BLaER1 treated with 17β-estradiol and CSF1 and Interleukin-3, amounts not matched to agents 10 nM and 100 nM (cell line): ENCODE measurements around the gene RBPJ.

Experiments
- H3K27ac ChIP-seq, 11 experiments: shearing (Covaris generic); formaldehyde crosslinking; 2 replicates each; pipeline ENCODE4 v1.8.1; 2022
- H3K27me3 ChIP-seq, 11 experiments: shearing (Covaris generic); formaldehyde crosslinking; 2 replicates each; pipeline ENCODE4 v1.8.1; 2022
- H3K36me3 ChIP-seq, 11 experiments: shearing (Covaris generic); formaldehyde crosslinking; 2 replicates each; pipeline ENCODE4 v1.8.1; 2022
- H3K4me1 ChIP-seq, 10 experiments: shearing (Covaris generic); formaldehyde crosslinking; 2 replicates each; pipeline ENCODE4 v1.8.1; 2022
- H3K4me2 ChIP-seq, 11 experiments: shearing (Covaris generic); formaldehyde crosslinking; 2 replicates each; pipeline ENCODE4 v1.8.1; 2022
- H3K4me3 ChIP-seq, 10 experiments: shearing (Covaris generic); formaldehyde crosslinking; 2 replicates each; pipeline ENCODE4 v1.8.1; 2022
- H3K9ac ChIP-seq, 11 experiments: shearing (Covaris generic); formaldehyde crosslinking; 2 replicates each; pipeline ENCODE4 v1.8.1; 2022
- H3K9me3 ChIP-seq, 11 experiments: shearing (Covaris generic); formaldehyde crosslinking; replicated peaks in 1 of 11; 2 replicates each; pipeline ENCODE4 v1.8.1; 2022
- H4K20me1 ChIP-seq, 11 experiments: shearing (Covaris generic); formaldehyde crosslinking; 2 replicates each; pipeline ENCODE4 v1.8.1; 2022
- Cebpa-rat ChIP-seq, 11 experiments: shearing (Covaris generic); IDR thresholded peaks; 2 replicates each; pipeline ENCODE4 v1.8.1; 2022

RBPJ gene

DNA sequence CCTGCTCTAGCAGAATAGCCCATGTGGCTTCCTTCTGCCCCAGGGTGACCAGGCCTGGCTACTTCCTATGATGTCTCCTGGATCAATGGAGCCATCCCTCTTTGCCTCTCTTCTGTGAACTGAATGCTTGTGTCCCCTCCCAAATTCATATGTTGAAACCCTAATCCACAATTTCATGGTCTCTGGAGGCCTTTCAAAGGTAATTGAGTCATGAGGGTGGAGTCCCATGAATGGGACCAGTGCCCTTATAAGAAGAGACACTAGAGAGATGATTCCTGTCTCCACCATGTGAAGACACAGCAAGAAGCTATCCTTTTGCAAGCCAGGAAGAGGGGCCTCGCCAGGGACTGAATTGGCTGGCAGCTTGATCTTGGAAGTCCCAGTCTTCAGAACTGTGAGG is 151.1 kb downstream of the RBPJ start:
- Histone ChIP-seq H3K9ac (no peak overlapping the region), H3K9me3 (peaks cover 0 to 6% (median 0%) of the 10 kb centered on the region in 11 experiments; a peak in 4 of 22 replicates), H3K4me3 (no peak overlapping the region), H3K4me2 (no peak overlapping the region), H3K36me3 (no peaks in the 10 kb centered on the region), H3K4me1 (no peaks in the 10 kb centered on the region; a peak in 1 of 20 replicates), H3K27me3 (no peaks in the 10 kb centered on the region), H3K27ac (no peak overlapping the region), H4K20me1 (no peaks in the 10 kb centered on the region)
- no peak for TF ChIP-seq Cebpa-rat (IDR thresholded peaks at IDR 0.05)

DNA sequence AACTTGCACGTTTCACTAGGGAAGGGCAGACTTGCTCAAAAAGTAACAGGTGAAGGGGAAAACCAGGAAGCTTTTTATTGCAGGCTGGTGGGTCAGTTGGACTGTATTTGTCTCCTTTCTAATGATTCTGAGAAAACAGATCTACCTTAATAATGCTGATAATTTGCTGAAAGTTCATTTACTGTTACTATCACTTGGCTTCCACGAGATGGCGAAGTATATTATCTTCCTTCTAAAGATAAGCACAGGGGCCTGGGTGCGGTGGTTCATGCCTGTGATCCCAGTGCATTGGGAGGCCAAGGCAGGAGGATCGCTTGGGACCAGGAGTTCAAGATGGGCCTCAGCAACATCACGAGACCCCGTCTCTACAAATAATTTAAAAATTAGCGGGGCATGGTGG is 153.1 kb downstream of the RBPJ start:
- no peaks in the 10 kb centered on the region for H4K20me1 ChIP-seq
- no peaks in the 10 kb centered on the region; a peak in 1 of 20 replicates for H3K4me1 ChIP-seq
- TF ChIP-seq Cebpa-rat (IDR thresholded peaks at IDR 0.05), result no peak
- H3K27me3 ChIP-seq, result no peaks in the 10 kb centered on the region
- H3K4me3 ChIP-seq, result no peak overlapping the region
- no peak overlapping the region for H3K4me2 ChIP-seq
- no peak overlapping the region for H3K9ac ChIP-seq
- no peak overlapping the region for H3K27ac ChIP-seq
- peaks cover 0 to 6% (median 0%) of the 10 kb centered on the region in 11 experiments; a peak in 4 of 22 replicates for H3K9me3 ChIP-seq
- no peaks in the 10 kb centered on the region for H3K36me3 ChIP-seq

DNA sequence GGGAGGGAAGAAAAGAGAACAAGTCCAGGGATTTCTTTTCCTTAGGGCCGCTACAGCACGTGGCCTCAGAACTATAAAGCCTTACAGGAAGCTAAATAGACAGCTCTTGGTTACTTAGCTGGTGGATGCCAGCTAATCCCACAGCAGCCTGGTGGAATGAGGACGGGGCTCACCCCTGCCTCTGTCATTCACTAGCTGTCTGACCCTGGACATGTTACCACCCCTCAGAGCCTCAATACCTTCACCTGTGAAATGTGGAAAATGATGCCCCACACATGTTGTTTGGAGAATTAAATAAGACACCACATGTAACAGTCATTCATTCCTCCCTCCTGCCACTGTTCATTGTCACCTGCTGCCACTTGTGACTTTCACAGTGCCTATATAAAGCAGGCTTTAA is 153.7 kb downstream of the RBPJ start:
- Histone ChIP-seq H4K20me1 (no peaks in the 10 kb centered on the region), H3K9ac (no peak overlapping the region), H3K27me3 (no peaks in the 10 kb centered on the region), H3K4me1 (no peaks in the 10 kb centered on the region; a peak in 1 of 20 replicates), H3K9me3 (peaks cover 0 to 6% (median 0%) of the 10 kb centered on the region in 11 experiments; a peak in 4 of 22 replicates), H3K4me2 (no peak overlapping the region), H3K4me3 (no peak overlapping the region), H3K36me3 (no peaks in the 10 kb centered on the region), H3K27ac (no peak overlapping the region)
- no peak for TF ChIP-seq Cebpa-rat (IDR thresholded peaks at IDR 0.05)

DNA sequence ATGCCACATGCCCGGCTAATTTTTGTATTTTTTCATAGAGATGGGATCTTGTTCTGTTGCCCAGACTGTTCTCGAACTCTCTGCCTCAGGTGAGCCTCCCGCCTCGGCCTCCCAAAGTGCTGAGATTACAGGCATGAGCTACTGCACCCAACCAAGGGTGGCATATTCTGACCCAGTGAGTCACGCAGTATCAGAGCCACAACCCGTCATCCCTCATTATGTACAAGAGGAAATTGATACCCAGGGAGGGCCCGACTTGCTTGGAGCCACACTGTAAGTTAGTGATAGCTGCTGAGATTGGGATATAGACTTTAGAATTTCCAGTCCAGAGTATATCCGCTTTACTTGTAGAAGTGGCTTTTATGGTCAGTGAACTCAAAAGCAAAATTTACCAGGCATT is 154.9 kb downstream of the RBPJ start:
- no peak overlapping the region for H3K27ac ChIP-seq
- H4K20me1 ChIP-seq, result no peaks in the 10 kb centered on the region
- no peak for TF ChIP-seq Cebpa-rat (IDR thresholded peaks at IDR 0.05)
- no peaks in the 10 kb centered on the region; a peak in 1 of 20 replicates for H3K4me1 ChIP-seq
- no peak overlapping the region for H3K4me2 ChIP-seq
- H3K9ac ChIP-seq, result no peak overlapping the region
- peaks cover 0 to 6% (median 0%) of the 10 kb centered on the region in 11 experiments; a peak in 4 of 22 replicates for H3K9me3 ChIP-seq
- H3K36me3 ChIP-seq, result no peaks in the 10 kb centered on the region
- no peaks in the 10 kb centered on the region for H3K27me3 ChIP-seq
- H3K4me3 ChIP-seq, result no peak overlapping the region

- Histone ChIP-seq H3K4me1 (no peaks in the 10 kb centered on the region; a peak in 1 of 20 replicates), H3K27me3 (no peaks in the 10 kb centered on the region), H3K4me2 (no peak overlapping the region), H3K9ac (no peak overlapping the region), H3K4me3 (no peak overlapping the region), H3K27ac (no peak overlapping the region), H3K36me3 (no peaks in the 10 kb centered on the region), H3K9me3 (peaks cover 0 to 6% (median 0%) of the 10 kb centered on the region in 11 experiments; a peak in 4 of 22 replicates), H4K20me1 (no peaks in the 10 kb centered on the region)
- no peak for TF ChIP-seq Cebpa-rat (IDR thresholded peaks at IDR 0.05)
Measured at GRCh38 chr4:26476545-26476944, 155.7 kb downstream of the RBPJ start.

DNA sequence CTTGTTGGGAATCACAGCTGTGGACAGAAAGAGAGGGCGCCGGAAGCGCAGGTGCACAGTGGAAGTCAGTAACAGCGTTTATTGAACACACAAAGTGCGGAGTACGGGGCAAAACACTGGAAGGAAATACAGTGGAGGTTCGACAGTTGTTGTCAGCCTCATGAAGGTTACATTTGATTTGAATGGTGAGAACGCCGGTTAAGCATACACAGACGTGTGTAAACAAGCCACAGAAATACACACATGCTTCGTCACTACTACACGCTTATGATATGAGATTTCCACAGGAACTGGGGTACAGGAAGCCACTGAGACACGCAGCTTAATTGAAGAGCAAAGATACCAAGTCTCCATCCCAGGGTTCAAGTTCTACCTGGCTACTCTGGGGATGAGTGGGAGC is 157.5 kb downstream of the RBPJ start:
- Histone ChIP-seq H3K27me3 (no peaks in the 10 kb centered on the region), H3K4me3 (no peak overlapping the region), H3K36me3 (no peaks in the 10 kb centered on the region), H4K20me1 (no peaks in the 10 kb centered on the region), H3K9me3 (peaks cover 0 to under 1% (median 0%) of the 10 kb centered on the region in 11 experiments; a peak in 2 of 22 replicates), H3K27ac (no peak overlapping the region), H3K4me2 (no peak overlapping the region), H3K9ac (no peak overlapping the region), H3K4me1 (no peaks in the 10 kb centered on the region; a peak in 1 of 20 replicates)
- TF ChIP-seq Cebpa-rat (IDR thresholded peaks at IDR 0.05), result no peak

DNA sequence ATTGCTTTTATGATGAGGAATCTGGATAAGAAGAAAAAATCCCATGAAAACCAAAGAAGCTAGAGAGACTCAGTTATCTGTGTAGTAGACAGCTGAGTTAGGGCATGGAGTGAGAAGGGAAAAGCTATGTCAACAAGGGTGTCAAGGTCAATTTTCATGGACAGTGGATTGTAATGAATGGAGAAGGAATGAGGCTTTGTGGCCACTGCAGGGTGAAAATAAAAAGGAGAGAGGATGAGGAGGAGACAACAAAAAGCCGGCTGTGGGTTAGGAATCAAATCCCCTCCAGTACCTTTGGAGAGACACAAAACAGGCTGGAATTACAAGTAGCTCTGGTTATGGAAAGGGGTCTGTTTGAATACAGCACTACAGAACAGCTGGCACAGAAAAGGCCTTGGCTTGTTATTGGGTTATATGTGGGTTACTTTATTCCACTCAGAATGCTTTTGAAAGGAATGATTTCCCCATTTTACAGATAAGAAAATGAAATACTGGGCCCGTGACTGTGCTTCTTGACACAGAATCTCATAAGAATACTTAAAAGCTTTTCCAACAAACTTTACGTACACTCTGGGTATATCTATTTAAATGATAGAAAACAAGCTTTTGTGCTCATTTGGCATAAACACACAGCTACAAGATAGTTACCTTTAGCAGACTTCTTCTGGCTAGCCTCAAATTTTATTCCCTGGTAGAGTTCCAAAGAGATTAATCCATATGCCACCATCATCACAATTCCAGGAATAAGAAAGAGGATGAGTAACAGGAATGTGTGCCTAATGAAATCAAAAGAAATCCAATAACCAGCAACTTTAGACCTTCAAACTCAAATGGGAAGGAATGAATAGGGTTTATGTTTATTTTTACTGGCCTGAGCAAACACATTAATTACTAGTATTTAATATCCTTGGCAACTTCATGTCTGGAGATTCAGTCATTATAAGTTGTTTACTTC is 162.0 kb downstream of the RBPJ start:
- no peaks in the 10 kb centered on the region for H3K27me3 ChIP-seq
- H3K4me1 ChIP-seq, result no peaks in the 10 kb centered on the region
- H3K9me3 ChIP-seq, result no peaks in the 10 kb centered on the region
- no peak overlapping the region for H3K4me2 ChIP-seq
- no peak overlapping the region for H3K4me3 ChIP-seq
- H3K27ac ChIP-seq, result no peak overlapping the region
- no peak overlapping the region for H3K9ac ChIP-seq
- no peak for TF ChIP-seq Cebpa-rat (IDR thresholded peaks at IDR 0.05)
- no peaks in the 10 kb centered on the region for H3K36me3 ChIP-seq
- no peaks in the 10 kb centered on the region for H4K20me1 ChIP-seq

DNA sequence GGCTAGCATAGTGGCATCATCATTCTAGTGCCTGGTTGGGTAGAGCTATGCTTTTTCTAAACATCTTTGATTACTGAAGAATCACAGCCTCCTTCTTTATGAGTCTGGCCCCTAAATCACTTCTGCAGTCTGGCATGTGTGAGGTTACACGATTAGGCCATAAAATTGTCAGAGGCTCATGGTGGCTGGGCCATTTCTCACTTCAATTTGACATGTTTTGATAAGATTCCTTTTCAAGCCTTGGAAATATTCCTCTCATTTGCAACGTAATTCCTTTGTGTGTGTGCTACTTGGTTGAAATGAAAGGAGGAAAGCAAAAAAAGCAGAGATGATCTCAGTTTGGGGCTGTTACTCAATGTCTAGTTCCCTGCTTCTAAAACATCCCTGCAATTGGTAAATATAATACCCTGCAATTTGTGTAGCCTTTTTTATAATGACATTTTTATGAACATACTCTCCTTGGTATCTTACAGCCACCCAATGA is 163.3 kb downstream of the RBPJ start:
- Histone ChIP-seq H3K27me3 (no peaks in the 10 kb centered on the region), H3K36me3 (no peaks in the 10 kb centered on the region), H3K27ac (no peak overlapping the region), H3K4me2 (no peak overlapping the region), H3K4me3 (no peak overlapping the region), H3K9me3 (no peaks in the 10 kb centered on the region), H3K9ac (no peak overlapping the region), H3K4me1 (no peaks in the 10 kb centered on the region), H4K20me1 (no peaks in the 10 kb centered on the region)
- no peak for TF ChIP-seq Cebpa-rat (IDR thresholded peaks at IDR 0.05)

DNA sequence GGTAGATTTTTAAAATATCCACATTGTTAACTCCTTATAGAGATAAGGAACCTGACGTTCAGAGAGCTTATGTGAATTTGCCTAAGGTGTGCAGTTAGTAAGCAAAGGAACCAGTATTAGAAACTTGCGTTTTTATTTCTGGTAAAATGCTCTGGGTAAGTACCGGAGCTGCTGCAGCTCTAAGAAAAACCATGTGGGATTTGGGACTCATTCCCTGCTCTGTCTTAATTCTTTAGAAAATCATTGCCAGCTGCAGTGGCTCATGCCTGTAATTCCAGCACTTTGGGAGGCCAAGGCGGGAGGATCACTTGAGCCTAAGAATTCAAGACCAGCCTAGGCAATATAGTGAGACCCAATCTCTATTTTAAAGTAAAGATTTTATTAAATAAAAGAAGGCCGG is 163.7 kb downstream of the RBPJ start:
- TF ChIP-seq Cebpa-rat (IDR thresholded peaks at IDR 0.05), result no peak
- H4K20me1 ChIP-seq, result no peaks in the 10 kb centered on the region
- no peaks in the 10 kb centered on the region for H3K4me1 ChIP-seq

More for the DNA sequence above, 163.7 kb downstream of the RBPJ start:
- Histone ChIP-seq H3K36me3 (no peaks in the 10 kb centered on the region), H3K9me3 (no peaks in the 10 kb centered on the region), H3K4me2 (no peak overlapping the region), H3K4me3 (no peak overlapping the region), H3K27me3 (no peaks in the 10 kb centered on the region), H3K27ac (no peak overlapping the region), H3K9ac (no peak overlapping the region)
